Prostate gland (tissue), 2 donors: Measurements from ENCODE around the gene TMEM214.

Source experiments
- POLR2AphosphoS5 ChIP-seq: sonication (generic); formaldehyde crosslinking; IDR thresholded peaks from one replicate; pipeline ENCODE4 v1.6.1; 2017; ENCODE audit warnings: antibody characterized with exemption
- TF ChIP-seq, protein P1 (sequence below), 4 experiments: fragments of 200-600 bp in 2 of 4; fragments of 450-650 bp in 2 of 4; sonication (generic) in 2 of 4; IDR thresholded peaks; 1 replicate in 3 of 4; 2 replicates in 1 of 4; pipeline ENCODE4 v1.5.1; 2016 to 2019; ENCODE audit warnings: antibody characterized with exemption in 4 of 4, mild to moderate bottlenecking in 2 of 4, moderate library complexity in 2 of 4

DNA sequence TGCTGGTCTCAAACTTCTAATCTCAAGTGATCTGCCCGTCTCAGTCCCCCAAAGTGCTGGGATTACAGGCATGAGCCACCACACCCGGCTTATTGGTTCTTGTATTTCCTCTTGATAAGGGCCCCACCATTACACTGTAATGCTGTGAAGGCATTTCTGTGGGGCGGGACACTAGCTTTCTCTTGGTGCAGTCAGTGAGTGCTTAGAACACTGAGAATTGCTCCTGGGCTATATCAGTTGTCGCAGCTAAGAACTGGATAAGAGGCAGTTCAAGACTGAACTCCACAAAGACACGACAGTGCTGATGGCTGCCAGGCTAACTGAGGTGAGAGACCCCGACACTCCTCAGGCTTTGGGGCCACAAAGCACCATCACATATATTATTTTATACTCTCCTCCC is 55.9 kb downstream of the TMEM214 start:
- TF ChIP-seq, protein P1, sequence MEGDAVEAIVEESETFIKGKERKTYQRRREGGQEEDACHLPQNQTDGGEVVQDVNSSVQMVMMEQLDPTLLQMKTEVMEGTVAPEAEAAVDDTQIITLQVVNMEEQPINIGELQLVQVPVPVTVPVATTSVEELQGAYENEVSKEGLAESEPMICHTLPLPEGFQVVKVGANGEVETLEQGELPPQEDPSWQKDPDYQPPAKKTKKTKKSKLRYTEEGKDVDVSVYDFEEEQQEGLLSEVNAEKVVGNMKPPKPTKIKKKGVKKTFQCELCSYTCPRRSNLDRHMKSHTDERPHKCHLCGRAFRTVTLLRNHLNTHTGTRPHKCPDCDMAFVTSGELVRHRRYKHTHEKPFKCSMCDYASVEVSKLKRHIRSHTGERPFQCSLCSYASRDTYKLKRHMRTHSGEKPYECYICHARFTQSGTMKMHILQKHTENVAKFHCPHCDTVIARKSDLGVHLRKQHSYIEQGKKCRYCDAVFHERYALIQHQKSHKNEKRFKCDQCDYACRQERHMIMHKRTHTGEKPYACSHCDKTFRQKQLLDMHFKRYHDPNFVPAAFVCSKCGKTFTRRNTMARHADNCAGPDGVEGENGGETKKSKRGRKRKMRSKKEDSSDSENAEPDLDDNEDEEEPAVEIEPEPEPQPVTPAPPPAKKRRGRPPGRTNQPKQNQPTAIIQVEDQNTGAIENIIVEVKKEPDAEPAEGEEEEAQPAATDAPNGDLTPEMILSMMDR (IDR thresholded peaks at IDR 0.05): no peak
- no peak for TF ChIP-seq POLR2AphosphoS5
